Transverse colon (tissue), 4 donors: Measurements from ENCODE around the gene JAG1. TPM values are rescaled to one million over a fixed set of nuclear protein-coding genes. Genes with fewer than 3 reads are reported as not detected.

Experiments
- DNase-seq: peaks from one replicate; pipeline ENCODE4 v3.0.0-alpha.2; 2019
- H3K27ac ChIP-seq, 4 donors: fragments of 200-600 bp; sonication (generic); 2 replicates each; pipeline ENCODE4 v1.5.1; 2016 to 2018; ENCODE audit warnings: inconsistent platforms in 4 of 4
- H3K27me3 ChIP-seq: fragments of 200-600 bp; sonication (generic); 2 replicates; pipeline ENCODE4 v1.5.1; 2017; ENCODE audit warnings: inconsistent platforms
- H3K36me3 ChIP-seq, 4 donors: fragments of 200-600 bp; sonication (generic); 2 replicates each; pipeline ENCODE4 v1.5.1; 2017 to 2019; ENCODE audit warnings: inconsistent platforms in 4 of 4
- H3K4me1 ChIP-seq, 4 donors: fragments of 200-600 bp; sonication (generic); 2 replicates each; pipeline ENCODE4 v1.5.1; 2017 to 2020; ENCODE audit warnings: inconsistent platforms in 4 of 4
- H3K4me3 ChIP-seq, 4 donors: fragments of 200-600 bp; sonication (generic); 1 replicate in 1 of 4; 2 replicates in 3 of 4; pipeline versions ENCODE4 v1.5.1 to v1.6.1; 2017 to 2019; ENCODE audit warnings: inconsistent platforms in 4 of 4
- H3K9me3 ChIP-seq, 2 donors: fragments of 200-600 bp; sonication (generic); 2 replicates each; pipeline ENCODE4 v1.5.1; 2017 to 2019; ENCODE audit warnings: inconsistent platforms in 2 of 2
- EP300 ChIP-seq: sonication (generic); formaldehyde crosslinking; IDR thresholded peaks from one replicate; pipeline ENCODE4 v1.6.1; 2017; ENCODE audit warnings: antibody characterized with exemption, low read depth
- POLR2A ChIP-seq: fragments of 450-650 bp; IDR thresholded peaks from one replicate; pipeline ENCODE4 v1.6.1; 2016; ENCODE audit warnings: antibody characterized with exemption, mild to moderate bottlenecking, moderate library complexity
- POLR2AphosphoS5 ChIP-seq, 3 donors: sonication (generic); formaldehyde crosslinking; IDR thresholded peaks; one replicate each; pipeline ENCODE4 v1.6.1; 2016; ENCODE audit warnings: antibody characterized with exemption in 3 of 3
- WGBS, 2 donors: methylation state at CpG; one replicate each; pipeline ENCODE4 v1.1.5; 2018; ENCODE audit warnings: low coverage in 1 of 2; 5-methylcytosine and 5-hydroxymethylcytosine counted together
- in situ Hi-C, 4 donors: fragments of 200-750 bp; cut with MboI; loops; one replicate each; pipeline versions ENCODE4 v1.15.0 to v1.15.1; 2017; ENCODE audit warnings: low sequenced_read_pairs in 3 of 4, low pct_ligation_motif_present in 1 of 4, low pct_unique_long_range_greater_than_20kb in 1 of 4
- intact Hi-C: fragments of 100-400 bp; cut with DNase I; formaldehyde crosslinking; loops from one replicate; pipeline ENCODE4 v1.15.1; 2023; ENCODE audit warnings: low total_unique reads
- total RNA-seq, 4 donors: library from RNA; depleted of rRNA; stranded (reverse); fragments of >200 nt; gene quantifications; one replicate each; pipeline ENCODE4 v1.1.0, GENCODE V29; 2016
- TF ChIP-seq, protein P1 (sequence below), 5 experiments: fragments of 200-600 bp in 3 of 5; fragments of 450-650 bp in 2 of 5; sonication (generic) in 3 of 5; IDR thresholded peaks; 1 replicate in 2 of 5; 2 replicates in 3 of 5; pipeline ENCODE4 v1.5.1; 2016 to 2017; ENCODE audit warnings: antibody characterized with exemption in 5 of 5, inconsistent platforms in 3 of 5, mild to moderate bottlenecking in 2 of 5, moderate library complexity in 1 of 5

The JAG1 gene
- total RNA-seq, 4 donors from 2014 or later: 75.0 to 117 (median 109) TPM

DNA sequence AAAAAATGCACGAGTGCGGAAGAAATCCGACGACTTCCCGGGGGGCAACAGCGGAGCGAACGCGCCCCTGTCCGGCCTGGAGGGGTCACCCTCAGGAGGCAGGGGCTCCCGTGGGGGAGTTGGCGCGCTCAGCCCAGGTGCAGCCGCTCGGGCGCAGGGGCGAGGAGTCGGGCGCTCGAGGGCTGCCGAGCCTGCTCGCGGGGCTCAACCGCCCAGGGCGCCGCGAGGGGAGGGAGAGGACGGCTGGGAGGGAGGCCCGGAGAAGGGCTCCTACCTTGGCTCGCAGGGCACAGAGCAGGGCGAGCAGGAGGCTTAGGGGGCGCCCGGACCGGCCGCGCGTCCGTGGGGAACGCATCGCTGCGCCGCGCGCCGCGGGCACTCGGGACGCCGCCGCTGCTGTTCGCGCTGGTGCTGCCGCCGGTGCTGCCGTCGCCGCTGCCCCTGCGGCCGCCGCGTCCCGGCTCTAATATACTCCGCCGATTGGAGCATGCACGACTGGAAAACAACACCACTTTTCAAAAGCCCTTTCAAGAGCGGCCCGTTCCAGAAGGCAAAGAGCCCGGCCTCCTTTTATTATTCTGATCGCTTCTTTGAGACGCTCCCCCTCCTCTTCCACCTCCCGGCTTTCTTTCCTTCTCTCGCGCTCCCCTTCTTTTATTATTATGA is 490 bp downstream of the JAG1 start:
- intact Hi-C loops (loop anchor here (10.0 kb wide), 1 partner anchor 601 kb away; no protein-coding TSS in a partner anchor), in situ Hi-C loops (loop anchor here in 1 of 4 donors (10.0 to 25.0 kb wide), 2 partner anchors 211 to 531 kb away; no protein-coding TSS in a partner anchor)
- WGBS, 2 donors: 0% methylated on average over 8 to 65 of the region's 73 CpGs
- H3K27me3 ChIP-seq: no peaks in the 10 kb centered on the region
- TF ChIP-seq, protein P1, sequence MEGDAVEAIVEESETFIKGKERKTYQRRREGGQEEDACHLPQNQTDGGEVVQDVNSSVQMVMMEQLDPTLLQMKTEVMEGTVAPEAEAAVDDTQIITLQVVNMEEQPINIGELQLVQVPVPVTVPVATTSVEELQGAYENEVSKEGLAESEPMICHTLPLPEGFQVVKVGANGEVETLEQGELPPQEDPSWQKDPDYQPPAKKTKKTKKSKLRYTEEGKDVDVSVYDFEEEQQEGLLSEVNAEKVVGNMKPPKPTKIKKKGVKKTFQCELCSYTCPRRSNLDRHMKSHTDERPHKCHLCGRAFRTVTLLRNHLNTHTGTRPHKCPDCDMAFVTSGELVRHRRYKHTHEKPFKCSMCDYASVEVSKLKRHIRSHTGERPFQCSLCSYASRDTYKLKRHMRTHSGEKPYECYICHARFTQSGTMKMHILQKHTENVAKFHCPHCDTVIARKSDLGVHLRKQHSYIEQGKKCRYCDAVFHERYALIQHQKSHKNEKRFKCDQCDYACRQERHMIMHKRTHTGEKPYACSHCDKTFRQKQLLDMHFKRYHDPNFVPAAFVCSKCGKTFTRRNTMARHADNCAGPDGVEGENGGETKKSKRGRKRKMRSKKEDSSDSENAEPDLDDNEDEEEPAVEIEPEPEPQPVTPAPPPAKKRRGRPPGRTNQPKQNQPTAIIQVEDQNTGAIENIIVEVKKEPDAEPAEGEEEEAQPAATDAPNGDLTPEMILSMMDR (IDR thresholded peaks at IDR 0.05): peak in 1 of 5 experiments; percentile 11
- no peak for TF ChIP-seq POLR2AphosphoS5 (IDR thresholded peaks at IDR 0.05)
- H3K27ac ChIP-seq: peak overlapping the region; percentile 100
- H3K4me1 ChIP-seq: peaks cover 8 to 41% (median 32%) of the 10 kb centered on the region in 4 donors
- DNase-seq: peak; percentile 32
- H3K9me3 ChIP-seq: no peaks in the 10 kb centered on the region
- H3K4me3 ChIP-seq: peak overlapping the region; percentile 94 to 97 (median 96)
- H3K36me3 ChIP-seq: peaks cover 0 to 5% (median under 1%) of the 10 kb centered on the region in 4 donors

DNA sequence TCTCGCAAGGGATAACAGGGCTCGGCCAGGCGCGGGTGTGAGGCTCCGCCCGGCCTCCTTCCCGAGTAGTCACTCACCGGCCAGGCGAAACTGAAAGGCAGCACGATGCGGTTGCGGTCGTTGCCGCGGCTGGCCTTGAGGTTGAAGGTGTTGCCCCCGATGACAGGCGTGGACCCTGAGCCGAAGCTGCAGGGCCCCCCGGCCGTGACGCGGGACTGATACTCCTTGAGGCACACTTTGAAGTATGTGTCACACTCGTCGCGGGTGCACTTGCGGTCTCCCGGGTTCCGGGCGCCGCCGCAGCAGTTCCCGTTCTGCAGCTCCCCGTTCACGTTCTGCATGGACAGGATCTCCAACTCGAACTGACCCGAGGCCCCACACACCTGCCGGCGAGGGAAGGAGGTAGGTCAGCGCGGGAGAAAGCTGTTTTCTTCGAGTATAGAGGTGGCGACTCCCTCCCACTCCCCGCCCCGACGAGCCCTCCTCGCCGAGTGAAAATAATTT is 1.1 kb downstream of the JAG1 start:
- TF ChIP-seq POLR2AphosphoS5 (IDR thresholded peaks at IDR 0.05): peak in 1 of 3 donors; percentile 55
- TF ChIP-seq POLR2A: peak; percentile 42
- no peak for TF ChIP-seq EP300
- TF ChIP-seq, protein P1 (IDR thresholded peaks at IDR 0.05): no peak
- Histone ChIP-seq H3K9me3 (no peaks in the 10 kb centered on the region), H3K4me3 (peak overlapping the region; percentile 94 to 97 (median 96)), H3K36me3 (peaks cover 0 to 5% (median 3%) of the 10 kb centered on the region in 4 donors), H3K27me3 (no peaks in the 10 kb centered on the region), H3K27ac (peak overlapping the region; percentile 100), H3K4me1 (peaks cover 8 to 41% (median 32%) of the 10 kb centered on the region in 4 donors)
- DNase-seq: peak; percentile 75
- in situ Hi-C loops: loop anchor here in 1 of 4 donors (10.0 to 25.0 kb wide), 2 partner anchors 210 to 532 kb away; no protein-coding TSS in a partner anchor
- intact Hi-C loops: loop anchor here (10.0 kb wide), 1 partner anchor 602 kb away; no protein-coding TSS in a partner anchor
- 0% methylated on average over 35 of the region's 47 CpGs; no CpG with 5 or more reads in 1 of the 2 donors for WGBS, 2 donors

DNA sequence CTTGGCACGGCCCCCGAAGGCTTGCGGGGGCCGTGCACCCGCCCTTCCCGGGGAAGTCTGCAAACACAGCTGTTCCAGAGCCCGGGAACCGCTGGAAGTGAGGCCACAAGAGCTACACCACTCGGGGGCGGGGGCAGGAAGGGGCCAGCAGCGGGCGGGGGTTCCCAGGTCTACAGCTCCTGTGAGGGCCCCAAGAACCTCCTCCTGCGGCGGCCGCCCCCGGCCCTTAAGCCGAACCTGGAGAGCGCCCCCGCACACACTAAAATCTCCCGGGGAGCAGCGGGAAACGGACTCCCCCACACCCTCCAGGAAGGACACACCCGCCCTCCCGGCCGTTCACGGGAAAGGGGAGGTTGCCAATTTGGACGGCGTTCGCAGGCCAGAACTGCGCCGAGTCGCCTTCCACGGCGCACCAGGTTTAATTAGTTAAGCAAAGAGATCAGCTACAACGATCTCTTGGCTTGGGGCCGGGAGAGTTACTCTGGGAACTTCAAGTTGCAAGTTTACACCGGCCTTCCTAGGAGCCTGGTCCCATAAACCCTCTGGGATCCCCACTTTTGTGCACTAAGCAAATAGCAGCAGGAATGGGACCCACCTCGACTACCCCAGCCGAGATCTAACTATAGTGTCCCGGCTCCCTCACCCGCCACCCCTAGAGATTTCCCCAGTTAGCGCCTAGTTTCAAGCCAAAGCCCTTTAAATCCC is 1.7 kb downstream of the JAG1 start:
- H3K27ac ChIP-seq: peak overlapping the region; percentile 100
- H3K4me1 ChIP-seq: peaks cover 8 to 41% (median 35%) of the 10 kb centered on the region in 4 donors
- H3K4me3 ChIP-seq: peak overlapping the region; percentile 94 to 97 (median 96)
- peak; percentile 74 for DNase-seq
- in situ Hi-C loops (loop anchor here in 1 of 4 donors (10.0 to 25.0 kb wide), 2 partner anchors 210 to 533 kb away; no protein-coding TSS in a partner anchor), intact Hi-C loops (loop anchor here (10.0 kb wide), 1 partner anchor 603 kb away; no protein-coding TSS in a partner anchor)
- H3K27me3 ChIP-seq: no peaks in the 10 kb centered on the region
- WGBS, 2 donors: 1% methylated on average over 38 of the region's 42 CpGs; no CpG with 5 or more reads in 1 of the 2 donors
- no peak for TF ChIP-seq EP300
- peak in 2 of 3 donors; percentile 13 to 60 for TF ChIP-seq POLR2AphosphoS5 (IDR thresholded peaks at IDR 0.05)
- TF ChIP-seq, protein P1 (IDR thresholded peaks at IDR 0.05): no peak
- peak; percentile 30 for TF ChIP-seq POLR2A
- H3K36me3 ChIP-seq: peaks cover 0 to 6% (median 3%) of the 10 kb centered on the region in 4 donors
- no peaks in the 10 kb centered on the region for H3K9me3 ChIP-seq
